Measurements from ENCODE around the gene PRICKLE2. TPM values are rescaled to one million over a fixed set of nuclear protein-coding genes. Genes with fewer than 3 reads are reported as not detected.
"Not testable (repeated sequence)": the region's sequence is repeated elsewhere in the genome, so short reads cannot be mapped to it uniquely, and the experiment has no call there.

PRICKLE2 gene
- total and polyA plus RNA-seq, 2 donors (not counting 3 experiments of a cell fraction or from before 2014, with no cell fraction given), result 3.0 to 7.1 TPM

- DNase-seq (ENCODE audit: low read depth, low spot score); intact Hi-C loops (cut with micrococcal nuclease); H3K9me1 ChIP-seq (replicated peaks; ENCODE audit: control insufficient read depth, extremely low read depth, insufficient read depth, low read length); H3K9ac ChIP-seq (replicated peaks; ENCODE audit: extremely low read depth, insufficient read depth, low read length); H3K79me2 ChIP-seq (ENCODE audit: control insufficient read depth, insufficient read depth, low read length); H2AFZ ChIP-seq (ENCODE audit: low read depth, low read length); dilution Hi-C loops (cut with MboI; ENCODE audit: extremely low pct_ligation_motif_present, low sequenced_read_pairs); H3K4me1 ChIP-seq (ENCODE audit: control insufficient read depth, extremely low read depth, insufficient read depth, low read length); H3K9me3 ChIP-seq (replicated peaks; ENCODE audit: control insufficient read depth, insufficient read depth, low read length); H3K27me3 ChIP-seq (ENCODE audit: control insufficient read depth in 2 of 2, insufficient read depth in 2 of 2, low read length in 2 of 2); BruUV-seq (replicated peaks); H3K27ac ChIP-seq (ENCODE audit: insufficient read depth, low read depth, low read length); POLR2A ChIA-PET; H3K36me3 ChIP-seq (ENCODE audit: control insufficient read depth in 2 of 2, extremely low read depth in 1 of 2, insufficient read depth in 2 of 2, low read length in 2 of 2); H3K4me2 ChIP-seq (ENCODE audit: insufficient read depth, low read length); FAIRE-seq; H4K20me1 ChIP-seq (replicated peaks; ENCODE audit: control insufficient read depth, extremely low read depth, insufficient read depth, low read length); H3K4me3 ChIP-seq (replicated peaks in 1 of 3; ENCODE audit: insufficient read depth in 1 of 3, low read depth in 1 of 3, low read length in 3 of 3): not testable (repeated sequence)
- CTCF ChIA-PET, result interaction anchor here (0.7 kb wide), 2 partner anchors 16 to 378 kb away, joined by 3 read pairs; no protein-coding TSS in a partner anchor
Measured at GRCh38 chr3:64089386-64089785, 135.9 kb downstream of the PRICKLE2 start.

DNA sequence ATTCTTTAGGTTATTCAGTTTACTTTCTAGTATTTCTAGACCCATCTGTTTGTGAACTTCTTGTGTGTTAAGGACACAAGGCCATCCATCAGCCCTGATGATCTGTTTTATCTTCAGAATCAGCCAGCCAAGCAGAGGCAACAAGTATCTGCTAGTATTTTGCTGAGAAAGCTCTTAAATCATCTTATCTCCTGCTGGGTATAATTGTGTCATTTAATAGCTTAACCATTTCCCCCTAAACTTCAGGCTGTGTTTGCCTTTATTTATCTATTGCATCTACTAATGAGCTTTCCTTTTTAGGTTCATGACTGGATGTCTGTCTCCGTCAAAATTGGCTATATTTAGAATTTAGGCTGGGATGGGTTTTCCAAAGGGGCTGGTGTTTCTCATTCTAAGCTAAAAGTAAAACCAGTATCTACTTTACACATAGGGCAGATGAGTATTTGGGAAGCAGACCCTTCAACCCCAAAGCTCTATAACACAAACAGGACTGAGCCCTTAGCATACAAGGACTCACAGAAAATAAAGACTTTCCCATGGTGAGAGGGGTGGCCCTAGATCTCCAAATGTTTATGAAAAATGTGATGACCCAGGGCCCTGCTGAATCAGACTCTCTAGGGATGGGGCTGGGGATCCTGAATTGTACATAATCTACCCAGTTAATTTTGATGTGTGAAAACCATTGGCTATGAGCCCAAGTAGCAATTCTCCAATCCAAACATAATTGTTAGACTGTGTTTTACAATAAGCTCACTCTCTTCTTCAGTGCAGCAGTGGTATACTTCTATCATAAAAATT, 136.7 kb downstream of the PRICKLE2 start:
- ChIA-PET CTCF (interaction anchor here (0.7 to 0.8 kb wide), 3 partner anchors 15 to 396 kb away, joined by 3 read pairs; no protein-coding TSS in a partner anchor), POLR2A (no interaction called here)
- H3K27ac ChIP-seq (ENCODE audit: insufficient read depth, low read depth, low read length), result no peak overlapping the region
- H3K9me1 ChIP-seq (replicated peaks; ENCODE audit: control insufficient read depth, extremely low read depth, insufficient read depth, low read length), result no peaks in the 10 kb centered on the region
- intact Hi-C loops (cut with micrococcal nuclease), result no loop called here
- H3K4me1 ChIP-seq (ENCODE audit: control insufficient read depth, extremely low read depth, insufficient read depth, low read length), result no peaks in the 10 kb centered on the region
- FAIRE-seq (no peak), DNase-seq (ENCODE audit: low read depth, low spot score) (no peak)
- no peaks in the 10 kb centered on the region for H3K9me3 ChIP-seq (replicated peaks; ENCODE audit: control insufficient read depth, insufficient read depth, low read length)
- H3K4me3 ChIP-seq (replicated peaks in 1 of 3; ENCODE audit: insufficient read depth in 1 of 3, low read depth in 1 of 3, low read length in 3 of 3), result no peak overlapping the region
- TF ChIP-seq POLR2A (IDR thresholded peaks at IDR 0.05; ENCODE audit: low read depth, low read length) (no peak), POLR2AphosphoS5 (IDR thresholded peaks at IDR 0.05; ENCODE audit: insufficient read depth, low read depth, low read length) (no peak), MYC (IDR thresholded peaks at IDR 0.05; ENCODE audit: low read depth, low read length) (no peak), JUN (IDR thresholded peaks at IDR 0.05; ENCODE audit: borderline replicate concordance, insufficient read depth, insufficient read length, low read depth) (no peak), MAX (IDR thresholded peaks at IDR 0.05; ENCODE audit: insufficient read depth, insufficient read length) (no peak), FOS (IDR thresholded peaks at IDR 0.05; ENCODE audit: borderline replicate concordance, insufficient read depth, low read length) (no peak), EZH2 (IDR thresholded peaks at IDR 0.05; ENCODE audit: borderline replicate concordance, low read depth, low read length, severe bottlenecking) (no peak), GATA2 (IDR thresholded peaks at IDR 0.05; ENCODE audit: insufficient read depth, insufficient read length, low read depth, low read length) (no peak)
- TF ChIP-seq, protein P1, sequence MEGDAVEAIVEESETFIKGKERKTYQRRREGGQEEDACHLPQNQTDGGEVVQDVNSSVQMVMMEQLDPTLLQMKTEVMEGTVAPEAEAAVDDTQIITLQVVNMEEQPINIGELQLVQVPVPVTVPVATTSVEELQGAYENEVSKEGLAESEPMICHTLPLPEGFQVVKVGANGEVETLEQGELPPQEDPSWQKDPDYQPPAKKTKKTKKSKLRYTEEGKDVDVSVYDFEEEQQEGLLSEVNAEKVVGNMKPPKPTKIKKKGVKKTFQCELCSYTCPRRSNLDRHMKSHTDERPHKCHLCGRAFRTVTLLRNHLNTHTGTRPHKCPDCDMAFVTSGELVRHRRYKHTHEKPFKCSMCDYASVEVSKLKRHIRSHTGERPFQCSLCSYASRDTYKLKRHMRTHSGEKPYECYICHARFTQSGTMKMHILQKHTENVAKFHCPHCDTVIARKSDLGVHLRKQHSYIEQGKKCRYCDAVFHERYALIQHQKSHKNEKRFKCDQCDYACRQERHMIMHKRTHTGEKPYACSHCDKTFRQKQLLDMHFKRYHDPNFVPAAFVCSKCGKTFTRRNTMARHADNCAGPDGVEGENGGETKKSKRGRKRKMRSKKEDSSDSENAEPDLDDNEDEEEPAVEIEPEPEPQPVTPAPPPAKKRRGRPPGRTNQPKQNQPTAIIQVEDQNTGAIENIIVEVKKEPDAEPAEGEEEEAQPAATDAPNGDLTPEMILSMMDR (IDR thresholded peaks at IDR 0.05; ENCODE audit: extremely low read depth in 1 of 2, insufficient read depth in 1 of 2, low read depth in 1 of 2, low read length in 2 of 2), result no peak
- H3K36me3 ChIP-seq (ENCODE audit: control insufficient read depth in 2 of 2, extremely low read depth in 1 of 2, insufficient read depth in 2 of 2, low read length in 2 of 2), result no peaks in the 10 kb centered on the region
- H4K20me1 ChIP-seq (replicated peaks; ENCODE audit: control insufficient read depth, extremely low read depth, insufficient read depth, low read length), result no peaks in the 10 kb centered on the region
- H3K79me2 ChIP-seq (ENCODE audit: control insufficient read depth, insufficient read depth, low read length), result no peaks in the 10 kb centered on the region
- H3K4me2 ChIP-seq (ENCODE audit: insufficient read depth, low read length), result no peak overlapping the region
- no TSS peak for BruUV-seq (replicated peaks)
- H3K27me3 ChIP-seq (ENCODE audit: control insufficient read depth in 2 of 2, insufficient read depth in 2 of 2, low read length in 2 of 2), result no peaks in the 10 kb centered on the region
- H3K9ac ChIP-seq (replicated peaks; ENCODE audit: extremely low read depth, insufficient read depth, low read length), result no peak overlapping the region
- dilution Hi-C loops (cut with MboI; ENCODE audit: extremely low pct_ligation_motif_present, low sequenced_read_pairs), result no loop called here
- no peak overlapping the region for H2AFZ ChIP-seq (ENCODE audit: low read depth, low read length)
